ENCODE results near the gene STAT2.
"Not testable (repeated sequence)": the region's sequence is repeated elsewhere in the genome, so short reads cannot be mapped to it uniquely, and the experiment has no call there.

The STAT2 gene

GRCh38 chr12:56348776-56349175, 11.1 kb downstream of the STAT2 start:
- TF ChIP-seq CTCF (conservative IDR thresholded peaks at IDR 0.05; ENCODE audit: low read depth) = no peak
- peak overlapping the region; percentile 22 for H3K27ac ChIP-seq
- POLR2A ChIA-PET (ENCODE audit: low non-redundant PET) = interaction anchor here (0.5 kb wide), 1 partner anchor 873 kb away, joined by 4 read pairs; no protein-coding TSS in a partner anchor
- CTCF ChIA-PET = interaction anchor here (0.6 kb wide), 1 partner anchor 15 kb away, joined by 3 read pairs; the partner anchor contains the start of gene PAN2
- no peak for DNase-seq (ENCODE audit: low spot score)

- POLR2A ChIA-PET (ENCODE audit: low non-redundant PET); DNase-seq (ENCODE audit: low spot score): not testable (repeated sequence)
- CTCF ChIA-PET = interaction anchor here (0.6 to 1.2 kb wide), 2 partner anchors 76 to 122 kb away, joined by 3 read pairs; no protein-coding TSS in a partner anchor
- H3K27ac ChIP-seq = peak overlapping the region; percentile 16; the same call in 1 of the 2 replicates
These were observed 12.7 kb downstream of the STAT2 start for GRCh38 chr12:56347255-56347654.

GRCh38 chr12:56346675-56347074, 13.2 kb downstream of the STAT2 start:
- TF ChIP-seq CTCF (conservative IDR thresholded peaks at IDR 0.05; ENCODE audit: low read depth) = no peak
- peak overlapping the region; percentile 16; the same call in 1 of the 2 replicates for H3K27ac ChIP-seq
- CTCF ChIA-PET = interaction anchor here (0.6 kb wide), 2 partner anchors 8 to 122 kb away, joined by 3 to 8 read pairs; no protein-coding TSS in a partner anchor
- POLR2A ChIA-PET (ENCODE audit: low non-redundant PET) = no interaction called here
- no peak for DNase-seq (ENCODE audit: low spot score)

- POLR2A ChIA-PET (ENCODE audit: low non-redundant PET) = interaction anchor here (1.2 kb wide), 1 partner anchor 10 kb away, joined by 3 read pairs; no protein-coding TSS in a partner anchor
- CTCF ChIA-PET, H3K27ac ChIP-seq: not testable (repeated sequence)
These were observed 17.6 kb downstream of the STAT2 start for GRCh38 chr12:56342290-56342689.

GRCh38 chr12:56341616-56342015, 18.3 kb downstream of the STAT2 start:
- CTCF ChIA-PET = interaction anchor here (0.6 kb wide), 1 partner anchor 109 kb away, joined by 5 read pairs; no protein-coding TSS in a partner anchor
- H3K27ac ChIP-seq = no peak overlapping the region
- no peak for TF ChIP-seq CTCF (conservative IDR thresholded peaks at IDR 0.05; ENCODE audit: low read depth)
- DNase-seq (ENCODE audit: low spot score) = no peak
- POLR2A ChIA-PET (ENCODE audit: low non-redundant PET) = interaction anchor here (1.2 kb wide), 1 partner anchor 9 kb away, joined by 3 read pairs; no protein-coding TSS in a partner anchor

More at GRCh38 chr12:56342290-56342689, 17.6 kb downstream of the STAT2 start:
- not testable (repeated sequence) for DNase-seq (ENCODE audit: low spot score)

- ChIA-PET CTCF (interaction anchor here (0.6 kb wide), 1 partner anchor 8 kb away, joined by 8 read pairs; no protein-coding TSS in a partner anchor), POLR2A (ENCODE audit: low non-redundant PET) (no interaction called here)
- no peak for DNase-seq (ENCODE audit: low spot score)
- TF ChIP-seq CTCF (conservative IDR thresholded peaks at IDR 0.05; ENCODE audit: low read depth) = no peak
- H3K27ac ChIP-seq = peak overlapping the region; percentile 4; the same call in 1 of the 2 replicates
These were observed 20.8 kb downstream of the STAT2 start for GRCh38 chr12:56339158-56339422.

- ChIA-PET CTCF (interaction anchor here (0.6 kb wide), 1 partner anchor 8 kb away, joined by 8 read pairs; no protein-coding TSS in a partner anchor), POLR2A (ENCODE audit: low non-redundant PET) (no interaction called here)
- peak; percentile 65 for DNase-seq (ENCODE audit: low spot score)
- H3K27ac ChIP-seq = peak within 1 kb of the TSS; percentile 4; the same call in 1 of the 2 replicates
- TF ChIP-seq CTCF (conservative IDR thresholded peaks at IDR 0.05; ENCODE audit: low read depth) = no peak
These were observed 21.4 kb downstream of the STAT2 start, which contains the start of gene IL23A for GRCh38 chr12:56338308-56339157. Gene IL23A, plus strand, starts transcription at chr12:56338884. Its CDS starts 161 bp downstream, at chr12:56339045.
